Activated T-helper 9 cell treated with anti-CD3 and anti-CD28 coated beads, Interleukin-2, amount 50 U/mL, for 16 hours (primary cell): ENCODE results near the gene RCBTB1.

Experiments used
- DNase-seq: peaks from one replicate; pipeline ENCODE4 v3.0.0-alpha.2; 2020; ENCODE audit warnings: low read depth

The RCBTB1 gene

DNA sequence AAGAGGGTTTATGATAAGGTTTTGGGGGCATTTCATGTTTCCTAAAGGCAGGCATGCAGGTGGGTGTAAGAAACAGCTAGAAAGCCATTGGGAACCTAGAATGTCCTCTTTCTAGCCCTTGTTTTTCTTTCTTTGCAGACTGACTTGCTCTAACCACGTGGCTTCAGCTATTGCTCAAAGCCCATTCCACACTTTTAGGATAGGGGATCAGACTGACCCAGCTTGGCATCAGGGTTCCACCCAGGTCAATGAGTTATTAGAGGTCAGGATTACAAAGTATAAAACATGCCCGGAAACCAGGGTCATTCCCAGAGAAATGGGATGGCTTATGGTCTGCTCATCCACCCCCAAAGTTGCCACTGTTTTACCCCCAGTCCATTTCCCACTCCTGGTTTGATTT, 72.8 kb downstream of the RCBTB1 start:
- DNase-seq = no peak

- no peak for DNase-seq
Measured at GRCh38 chr13:49503951-49504350, 81.4 kb downstream of the RCBTB1 start.

DNA sequence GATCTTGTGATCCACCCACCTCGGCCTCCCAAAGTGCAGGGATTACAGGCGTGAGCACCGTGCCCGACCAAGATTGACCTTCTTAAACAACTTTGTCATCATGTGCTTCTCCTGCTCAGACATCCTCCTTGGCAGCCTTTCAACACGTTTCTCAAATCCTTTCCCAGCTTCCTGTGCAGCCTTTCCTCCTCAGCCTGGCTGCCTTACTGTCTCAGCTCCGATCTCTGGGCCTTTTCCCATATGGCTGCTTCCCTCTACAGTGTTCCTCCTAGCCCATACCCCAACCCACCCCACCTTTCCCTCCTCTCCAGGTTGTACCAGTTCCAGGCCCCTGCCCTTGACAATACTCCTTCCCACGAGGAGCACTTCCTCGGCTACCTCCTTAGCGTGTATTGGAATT, 82.4 kb downstream of the RCBTB1 start:
- no peak for DNase-seq

GRCh38 chr13:49499889-49500660, 85.3 kb downstream of the RCBTB1 start:
- no peak for DNase-seq

DNA sequence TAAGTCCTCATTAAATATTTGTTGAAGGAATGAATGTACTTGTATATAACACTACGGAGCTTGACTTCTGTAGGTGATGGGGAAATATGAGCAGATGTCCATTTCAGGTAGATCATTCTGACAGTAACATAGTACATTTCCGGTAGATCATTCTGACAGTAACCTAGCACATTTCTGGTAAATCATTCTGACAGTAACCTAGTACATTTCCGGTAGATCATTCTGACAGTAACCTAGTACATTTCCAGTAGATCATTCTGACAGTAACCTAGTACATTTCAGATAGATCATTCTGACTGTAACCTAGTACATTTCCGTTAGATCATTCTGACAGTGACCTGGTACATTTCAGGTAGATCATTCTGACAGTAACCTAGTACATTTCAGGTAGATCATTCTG, 87.2 kb downstream of the RCBTB1 start:
- no peak for DNase-seq

DNA sequence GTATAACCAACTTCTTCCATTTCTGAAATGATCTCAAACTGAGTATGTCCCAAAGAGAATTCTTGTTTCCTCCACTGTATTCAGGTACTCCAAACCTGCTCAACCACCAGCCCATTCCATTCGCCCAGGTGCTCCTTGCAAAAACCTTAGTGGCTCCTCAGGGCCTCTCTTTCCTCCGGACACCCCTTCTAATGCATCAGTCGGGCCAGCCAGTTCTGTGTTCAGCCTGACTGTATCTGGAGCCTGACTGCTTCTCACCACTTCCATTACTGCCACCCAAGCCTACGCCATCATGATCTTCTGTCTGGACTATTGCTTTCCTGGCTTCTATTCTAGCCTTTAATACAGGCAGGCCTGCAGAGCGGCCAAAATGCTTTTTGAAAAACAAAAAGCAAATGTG, 88.1 kb downstream of the RCBTB1 start:
- DNase-seq = no peak

GRCh38 chr13:49496837-49497236, 88.5 kb downstream of the RCBTB1 start:
- DNase-seq = peak; percentile 39

- peak; percentile 84 for DNase-seq
Measured at GRCh38 chr13:49495783-49496762, 89.3 kb downstream of the RCBTB1 start, which contains the start of gene PHF11. Gene PHF11 (plus strand): TSS chr13:49495953. CDS start chr13:49496002, 49 bp downstream.

GRCh38 chr13:49494645-49495044, 90.7 kb downstream of the RCBTB1 start:
- DNase-seq = no peak

DNA sequence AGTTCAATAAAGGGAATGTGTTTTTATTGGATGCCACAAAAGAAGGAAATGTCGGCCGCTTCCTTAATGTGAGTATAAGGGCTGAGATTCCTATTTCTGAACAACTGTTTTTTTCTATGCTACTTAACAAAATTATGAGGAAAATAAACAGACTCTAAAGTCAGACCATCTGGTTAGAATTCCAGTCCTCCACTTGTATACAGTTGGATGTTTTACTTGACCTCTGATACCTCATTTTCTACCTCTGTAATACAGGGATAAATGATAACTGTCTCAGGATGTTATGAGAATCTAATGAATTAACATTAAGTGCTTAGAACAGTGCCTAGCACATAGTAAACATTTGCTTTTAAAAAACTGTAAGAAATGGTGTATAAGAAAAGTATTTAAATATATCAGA, 96.8 kb downstream of the RCBTB1 start:
- DNase-seq = no peak
